GM19099 (cell line): ENCODE results near the gene SGK2.

Source experiments
- POLR2A ChIP-seq: IDR thresholded peaks from 3 replicates; pipeline ENCODE4 v1.6.1; 2011; ENCODE audit warnings: low read depth; ENCODE audit not compliant: insufficient read length; ENCODE audit errors: extremely low read depth

The SGK2 gene

DNA sequence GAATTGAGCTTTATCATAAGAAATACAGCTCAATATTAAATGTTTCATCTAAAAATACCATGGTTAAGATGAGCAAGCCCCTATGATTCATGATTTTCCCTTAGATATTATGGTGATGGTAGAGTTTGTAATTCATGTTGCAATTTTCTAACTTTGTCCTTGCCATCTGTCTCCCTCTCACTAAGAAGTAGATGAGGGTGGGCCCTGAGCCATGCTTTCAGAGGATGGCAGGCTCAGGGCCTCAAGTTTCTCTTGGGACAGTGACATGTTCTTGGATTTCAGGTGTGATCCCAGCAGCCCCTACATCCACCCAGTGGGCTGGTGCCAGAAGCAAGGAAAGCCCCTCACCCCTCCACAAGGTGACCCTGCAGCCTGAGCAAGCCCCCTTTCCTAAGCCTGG, 25.8 kb upstream of the SGK2 start:
- no peak for TF ChIP-seq POLR2A

GRCh38 chr20:43534016-43534415, 24.8 kb upstream of the SGK2 start:
- TF ChIP-seq POLR2A: no peak

GRCh38 chr20:43534791-43535350, 24.0 kb upstream of the SGK2 start:
- TF ChIP-seq POLR2A: no peak

DNA sequence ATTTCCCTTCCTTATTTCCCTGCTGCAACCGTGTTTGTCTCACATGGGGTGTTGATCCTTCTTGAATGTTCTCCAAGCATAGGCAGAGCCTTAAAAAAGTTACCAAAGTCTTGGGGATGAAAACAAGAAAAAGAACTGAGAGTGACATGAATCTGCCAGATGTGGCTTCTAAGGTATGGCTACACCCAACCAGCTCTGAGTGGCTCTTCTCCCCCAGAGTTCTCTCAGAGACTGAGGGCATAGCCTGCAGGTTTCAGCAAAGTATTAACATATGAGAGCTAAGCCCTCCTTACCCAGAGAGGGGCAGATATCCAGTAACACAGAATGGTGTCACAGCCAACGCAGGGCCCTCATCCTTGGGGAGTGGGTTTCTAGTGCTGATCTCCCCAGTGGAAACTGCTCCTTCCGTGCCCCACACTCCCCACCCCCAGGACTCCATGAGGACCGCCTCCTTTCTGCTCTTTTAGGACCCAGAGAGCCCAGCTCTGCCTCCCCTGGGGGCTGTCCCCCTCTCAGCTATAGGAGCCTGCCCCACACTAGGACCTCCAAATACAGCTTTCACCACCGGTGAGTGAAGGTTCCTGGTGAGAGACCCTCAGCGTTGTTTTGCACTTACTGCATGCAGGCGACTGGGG, 23.3 kb upstream of the SGK2 start:
- TF ChIP-seq POLR2A: no peak

DNA sequence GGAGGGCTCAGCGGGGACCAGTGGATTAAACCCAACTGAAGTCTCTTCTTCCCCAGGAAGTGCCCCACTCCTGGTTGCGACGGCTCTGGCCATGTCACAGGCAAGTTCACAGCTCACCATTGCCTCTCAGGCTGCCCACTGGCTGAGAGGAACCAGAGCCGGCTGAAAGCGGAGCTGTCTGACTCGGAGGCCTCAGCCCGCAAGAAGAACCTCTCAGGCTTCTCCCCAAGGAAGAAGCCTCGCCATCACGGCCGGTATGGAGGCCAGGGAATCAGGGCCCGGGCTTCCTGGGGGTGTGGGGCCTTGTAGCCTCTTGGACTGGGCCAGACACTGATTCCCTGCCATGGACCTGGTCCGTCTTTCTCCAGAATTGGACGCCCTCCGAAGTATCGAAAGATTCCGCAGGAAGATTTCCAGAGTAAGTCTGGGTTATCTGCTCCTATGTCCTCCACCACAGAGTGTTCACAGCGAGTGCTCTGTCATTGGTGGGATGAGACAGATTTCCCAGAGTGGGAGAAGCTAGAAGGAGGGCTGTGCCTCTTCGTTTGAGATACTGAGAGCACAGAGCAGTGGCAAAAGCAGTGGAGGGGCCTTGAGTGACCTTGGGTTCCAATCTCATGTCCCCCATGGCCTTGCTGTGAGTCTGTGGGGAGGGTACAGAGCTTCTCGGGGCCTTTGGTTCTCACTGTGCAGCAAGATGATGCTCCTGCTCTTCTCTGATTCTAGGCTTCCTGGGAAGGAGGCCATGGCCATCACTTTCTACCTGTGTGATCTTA, 22.6 kb upstream of the SGK2 start:
- TF ChIP-seq POLR2A: no peak

DNA sequence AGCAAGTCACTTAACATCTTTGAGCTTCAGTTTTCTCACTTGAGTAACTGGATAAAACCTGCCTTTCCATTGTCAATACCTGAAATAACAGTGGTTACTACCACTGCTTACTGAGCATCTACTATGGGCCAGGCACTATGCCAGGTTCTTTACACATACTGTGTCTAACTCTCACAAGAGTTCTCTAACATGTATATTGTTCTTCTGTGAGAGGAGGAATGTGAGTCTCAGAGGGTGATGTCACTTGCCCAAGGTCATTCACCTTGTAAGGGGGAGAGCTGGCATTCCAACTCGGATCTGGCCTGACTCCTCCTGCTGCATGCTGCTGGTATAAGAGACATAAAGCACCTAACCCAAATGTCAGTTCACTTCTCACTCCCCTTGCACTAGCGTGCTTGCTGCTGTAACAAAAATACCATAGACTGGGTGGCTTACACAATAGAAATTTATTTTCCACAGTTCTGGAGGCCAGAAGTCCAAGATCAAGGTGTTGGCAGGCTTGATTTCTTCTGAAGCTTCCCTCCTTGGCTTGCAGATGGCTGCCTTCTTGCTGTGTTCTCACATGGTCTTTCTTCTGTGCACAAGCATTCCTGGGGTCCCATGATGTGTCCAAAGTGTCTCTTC, 21.9 kb upstream of the SGK2 start:
- TF ChIP-seq POLR2A: no peak

DNA sequence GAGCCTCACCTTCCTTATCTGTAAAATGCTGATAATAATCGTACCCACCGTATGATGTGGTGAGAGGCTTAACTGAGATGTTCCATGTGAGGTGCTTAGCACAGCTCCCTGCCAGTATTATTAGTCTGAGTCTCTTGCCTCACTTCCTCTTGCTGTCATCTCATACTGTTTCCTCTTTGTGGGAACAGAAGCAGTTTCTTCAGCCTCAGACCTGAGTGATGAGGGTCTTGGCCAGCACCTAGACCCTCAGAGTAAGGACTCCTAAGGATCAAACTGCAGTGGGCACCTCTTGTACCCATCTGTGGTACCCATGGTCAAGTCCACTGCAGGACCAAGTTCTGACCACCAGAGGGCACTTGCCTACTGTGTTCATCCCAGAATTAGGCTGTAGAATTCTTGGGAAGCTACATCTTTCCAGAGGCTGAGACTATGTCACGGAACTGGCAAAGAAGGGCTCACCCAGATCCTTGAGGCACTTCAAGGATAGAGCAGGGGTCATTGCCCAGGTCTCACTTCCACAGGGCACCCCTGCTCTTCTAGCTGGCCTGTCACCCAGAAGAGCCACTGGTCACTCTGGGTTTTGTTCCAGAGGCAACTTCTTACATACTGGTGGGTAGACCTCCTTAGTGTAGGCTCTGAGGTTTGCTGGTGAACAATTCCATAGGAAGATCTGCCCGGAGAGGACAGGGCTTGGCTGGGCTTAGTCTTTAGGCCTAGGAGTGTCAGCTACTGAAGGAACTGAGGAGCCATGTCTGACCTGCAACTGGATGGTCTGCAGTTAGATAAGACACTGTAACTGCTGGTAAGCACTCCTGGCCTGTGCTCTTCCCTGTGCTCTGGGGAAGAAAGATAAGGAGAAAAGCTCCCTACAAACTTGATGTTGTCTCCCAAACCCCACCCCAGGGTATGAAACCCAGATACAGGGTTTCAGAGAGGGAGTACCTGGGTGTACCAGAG, 20.6 kb upstream of the SGK2 start:
- no peak for TF ChIP-seq POLR2A

DNA sequence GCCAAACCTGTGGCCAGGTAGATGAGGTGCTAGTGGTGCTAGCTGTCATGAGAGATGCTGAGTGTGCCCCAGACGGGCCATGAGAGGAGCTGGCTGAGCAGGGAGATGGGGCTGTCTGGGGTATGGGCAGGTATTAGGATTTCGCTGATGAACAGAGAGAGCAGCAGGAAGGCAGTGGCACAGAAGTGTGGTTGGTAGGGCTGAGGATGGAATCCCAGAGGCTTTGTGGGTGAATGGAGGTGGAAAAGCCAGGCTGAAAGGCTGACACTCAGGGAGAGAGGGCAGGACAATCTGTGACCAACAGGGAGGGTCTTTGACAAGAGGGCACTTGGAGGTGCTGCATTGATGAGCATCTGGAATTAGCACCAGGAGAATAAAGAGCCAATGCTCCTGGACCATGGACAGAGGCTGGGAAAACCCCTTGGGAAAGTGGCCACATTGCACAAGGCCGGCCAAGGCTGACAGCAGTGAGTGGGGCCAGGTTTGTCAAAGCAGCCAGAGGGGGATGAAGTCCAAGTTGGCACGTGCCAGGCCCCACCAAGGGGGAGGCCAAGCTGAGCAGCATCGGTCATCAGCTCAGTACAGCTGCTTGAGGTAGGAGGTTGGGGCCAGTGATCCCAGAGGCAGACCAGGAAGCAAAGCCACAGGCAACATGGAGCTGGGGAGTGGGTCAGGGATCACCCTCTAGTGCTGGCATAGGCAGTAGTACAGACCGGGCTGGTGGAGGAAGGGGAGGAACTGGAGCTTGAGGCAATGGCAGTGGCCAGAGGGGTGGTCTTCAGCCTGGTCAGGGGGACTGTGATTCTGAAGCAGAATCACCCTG, 19.7 kb upstream of the SGK2 start:
- TF ChIP-seq POLR2A: no peak

DNA sequence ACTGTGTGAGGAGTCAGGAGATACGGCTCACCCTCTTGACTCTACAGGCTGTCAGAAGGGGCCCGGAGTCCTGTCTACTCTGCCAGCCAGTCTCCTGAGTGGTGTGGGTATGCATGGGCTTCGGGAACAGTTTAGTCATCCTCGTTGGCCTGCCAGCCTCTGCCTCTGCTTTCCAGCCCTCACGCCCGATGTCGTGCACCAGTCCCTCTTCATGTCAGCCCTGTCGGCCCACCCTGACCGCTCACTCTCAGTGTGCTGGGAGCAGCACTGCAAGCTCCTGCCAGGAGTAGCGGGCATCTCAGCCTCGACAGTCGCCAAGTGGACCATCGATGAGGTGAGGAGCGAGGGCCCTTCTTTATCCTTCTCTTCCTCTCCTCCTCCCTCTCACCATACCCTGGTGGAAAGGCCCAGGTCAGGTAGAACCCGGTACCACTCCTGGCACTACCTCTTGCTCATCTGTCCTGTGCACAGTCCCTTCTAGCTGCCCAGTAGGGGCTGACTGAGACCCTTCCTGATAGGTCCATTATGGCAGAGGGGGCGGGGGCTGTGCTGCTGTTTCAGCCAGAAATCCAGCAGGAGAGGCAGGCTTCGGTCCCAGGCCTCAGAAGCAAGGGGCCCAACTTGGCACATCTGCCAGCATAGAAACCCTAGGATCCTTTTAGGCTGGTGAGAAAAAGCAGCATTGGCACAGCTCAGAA, 18.7 kb upstream of the SGK2 start:
- TF ChIP-seq POLR2A: no peak

DNA sequence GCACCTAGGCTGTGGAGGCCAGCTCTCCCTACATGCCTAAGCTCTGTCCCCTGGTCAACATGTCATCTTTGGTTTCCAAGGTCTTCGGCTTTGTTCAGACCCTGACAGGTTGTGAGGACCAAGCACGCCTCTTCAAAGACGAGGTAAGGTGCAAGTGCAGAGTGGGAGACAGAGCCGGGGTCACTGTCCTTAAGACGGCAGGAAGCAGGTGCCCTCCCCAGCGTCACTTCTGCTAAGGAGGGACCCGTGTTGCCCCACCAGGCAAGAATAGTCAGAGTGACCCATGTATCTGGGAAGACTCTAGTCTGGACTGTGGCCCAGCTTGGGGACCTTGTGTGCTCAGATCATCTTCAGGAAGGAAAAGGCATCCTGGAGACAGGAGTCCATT, 18.2 kb upstream of the SGK2 start:
- TF ChIP-seq POLR2A: no peak

- no peak for TF ChIP-seq POLR2A
These were observed 17.6 kb upstream of the SGK2 start for GRCh38 chr20:43541214-43541613.

DNA sequence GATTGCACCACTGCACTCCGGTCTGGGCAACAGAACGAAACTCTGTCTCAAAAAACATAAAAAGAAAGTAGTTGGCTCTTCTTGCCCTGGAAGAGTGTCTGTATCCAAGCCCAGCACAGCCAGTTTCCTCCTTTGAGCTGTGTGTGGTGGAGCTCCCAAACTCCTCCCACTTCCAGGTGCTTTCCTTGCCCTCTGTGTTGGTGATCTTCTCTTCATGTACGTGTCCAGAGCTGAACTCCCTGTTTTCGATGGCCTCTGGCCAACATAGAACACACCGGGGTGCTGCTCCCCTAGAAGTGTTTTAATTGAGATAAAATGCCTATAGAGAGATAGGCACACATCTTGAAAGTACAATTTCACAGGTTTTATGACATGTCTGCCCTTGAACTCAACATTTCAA, 16.7 kb upstream of the SGK2 start:
- no peak for TF ChIP-seq POLR2A

GRCh38 chr20:43542674-43543073, 16.2 kb upstream of the SGK2 start:
- TF ChIP-seq POLR2A: no peak

DNA sequence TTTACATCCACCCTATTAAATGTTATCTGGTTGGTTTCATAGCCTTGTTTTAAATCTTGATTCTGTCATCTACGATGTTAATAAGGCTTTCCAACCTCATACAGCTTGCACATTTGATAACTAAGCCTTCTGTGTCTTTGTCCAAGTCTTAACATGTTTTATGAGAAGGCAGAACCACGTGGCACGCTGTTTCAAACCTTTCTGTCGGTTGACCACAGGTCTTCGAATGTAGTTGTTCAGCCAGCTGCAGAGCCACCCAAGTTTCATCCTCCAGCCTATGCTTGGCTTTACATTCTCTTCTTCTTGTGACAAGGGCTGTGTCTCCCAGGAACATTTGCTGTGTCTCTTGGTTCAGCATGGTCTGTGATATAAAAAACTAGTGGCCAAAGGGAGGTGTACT, 15.7 kb upstream of the SGK2 start:
- no peak for TF ChIP-seq POLR2A

DNA sequence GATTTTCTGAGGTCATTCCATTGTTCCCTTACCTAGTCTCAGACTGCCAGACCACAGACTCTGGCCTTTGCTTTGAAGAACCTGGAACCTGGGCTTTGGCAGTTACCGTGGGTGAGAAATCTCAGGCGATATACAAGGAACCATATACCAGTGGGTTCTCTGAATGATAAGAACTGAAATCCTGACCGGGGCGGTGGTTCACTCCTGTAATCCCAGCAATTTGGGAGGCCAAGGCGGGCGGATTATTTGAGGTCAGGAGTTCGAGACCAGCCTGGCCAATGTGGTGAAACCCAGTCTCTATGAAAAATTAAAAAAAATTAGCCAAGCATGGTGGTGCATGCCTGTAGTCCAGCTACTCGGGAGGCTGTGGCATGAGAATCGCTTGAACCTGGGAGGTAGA, 14.3 kb upstream of the SGK2 start:
- TF ChIP-seq POLR2A: no peak
